ENCODE results near the gene RNF151.

GRCh38 chr16:1938316-1938715 lies 28.3 kb upstream of the RNF151 start:
- TF ChIP-seq POLR2AphosphoS5 (IDR thresholded peaks at IDR 0.05; ENCODE audit: low read length) (no peak), USF2 (IDR thresholded peaks at IDR 0.05; ENCODE audit: borderline replicate concordance, low read depth, low read length) (no peak), BCL3 (IDR thresholded peaks at IDR 0.05; ENCODE audit: borderline replicate concordance, insufficient read depth, low read depth, low read length, poor library complexity, severe bottlenecking) (no peak), EGR1 (IDR thresholded peaks at IDR 0.05; ENCODE audit: borderline replicate concordance in 1 of 2, low read depth in 2 of 2, low read length in 2 of 2) (no peak), CTCF (IDR thresholded peaks at IDR 0.05 in 2 of 3, conservative IDR thresholded peaks at IDR 0.05 in 1 of 3; ENCODE audit: control insufficient read depth in 2 of 3, extremely low read depth in 1 of 3, insufficient read depth in 1 of 3, low read depth in 3 of 3, low read length in 3 of 3) (no peak), EZH2 (IDR thresholded peaks at IDR 0.05; ENCODE audit: borderline replicate concordance, control insufficient read depth, low read depth, low read length) (no peak), CREB1 (IDR thresholded peaks at IDR 0.05; ENCODE audit: low read depth) (no peak), BRCA1 (IDR thresholded peaks at IDR 0.05; ENCODE audit: low read depth, low read length) (no peak), ZBTB40 (IDR thresholded peaks at IDR 0.05; ENCODE audit: borderline replicate concordance) (no peak), POLR2A (IDR thresholded peaks at IDR 0.05; ENCODE audit: low read depth, low read length) (no peak), GABPA (IDR thresholded peaks at IDR 0.05; ENCODE audit: low read depth) (no peak)

Measured in GM12878 (cell line).